ENCODE measurements around the gene TMEM218.

TMEM218 gene
- 23.0 to 23.6 reads per million in 2 donors for total RNA-seq

DNA sequence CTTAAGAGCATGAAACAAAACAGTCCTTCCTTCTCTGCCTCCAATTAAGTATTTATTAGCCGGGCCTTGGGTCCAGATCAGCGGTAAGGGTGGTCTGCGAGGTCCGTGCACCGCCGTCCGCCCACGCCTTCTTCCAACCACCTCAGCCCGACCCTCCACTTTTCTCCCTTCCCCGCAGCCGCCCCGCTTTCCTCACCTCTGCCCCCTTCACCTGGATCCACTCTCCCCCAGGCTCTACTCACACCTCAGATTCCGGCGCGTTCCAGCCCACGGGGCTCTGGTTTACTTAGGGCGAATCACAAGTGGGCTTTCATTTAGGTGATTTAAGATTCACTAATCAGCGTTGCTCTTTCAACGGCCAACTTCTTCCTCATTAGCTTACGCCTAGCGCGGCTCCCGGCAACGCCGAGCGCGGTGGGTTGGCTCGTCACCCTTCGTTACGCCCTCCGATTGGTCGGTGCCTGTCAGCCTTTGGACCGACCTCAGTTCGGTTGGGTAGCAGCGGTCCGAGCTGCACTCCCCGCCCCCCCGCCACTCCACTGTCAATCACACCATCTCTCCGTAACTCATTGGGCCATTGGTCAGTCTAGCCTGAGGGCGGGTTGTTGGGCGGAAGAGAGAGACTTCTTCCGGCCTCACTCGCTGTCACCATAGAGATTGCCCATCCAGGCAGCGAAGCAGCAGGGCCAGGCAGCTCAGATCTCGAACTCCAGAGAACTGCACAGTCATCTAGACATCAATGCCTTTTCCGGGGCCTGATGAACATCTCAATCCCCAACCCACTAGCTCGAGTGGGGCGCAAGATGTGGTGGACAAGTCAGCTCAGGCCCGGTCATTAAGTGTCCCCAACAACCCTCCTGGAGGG is at the start of gene TMEM218:
Gene TMEM218 (minus strand): TSS at position 284 of the 865 bp plus-strand sequence. CDS start 9,385 bp downstream, outside the sequence.
- peak; percentile 88 for DNase-seq

DNA sequence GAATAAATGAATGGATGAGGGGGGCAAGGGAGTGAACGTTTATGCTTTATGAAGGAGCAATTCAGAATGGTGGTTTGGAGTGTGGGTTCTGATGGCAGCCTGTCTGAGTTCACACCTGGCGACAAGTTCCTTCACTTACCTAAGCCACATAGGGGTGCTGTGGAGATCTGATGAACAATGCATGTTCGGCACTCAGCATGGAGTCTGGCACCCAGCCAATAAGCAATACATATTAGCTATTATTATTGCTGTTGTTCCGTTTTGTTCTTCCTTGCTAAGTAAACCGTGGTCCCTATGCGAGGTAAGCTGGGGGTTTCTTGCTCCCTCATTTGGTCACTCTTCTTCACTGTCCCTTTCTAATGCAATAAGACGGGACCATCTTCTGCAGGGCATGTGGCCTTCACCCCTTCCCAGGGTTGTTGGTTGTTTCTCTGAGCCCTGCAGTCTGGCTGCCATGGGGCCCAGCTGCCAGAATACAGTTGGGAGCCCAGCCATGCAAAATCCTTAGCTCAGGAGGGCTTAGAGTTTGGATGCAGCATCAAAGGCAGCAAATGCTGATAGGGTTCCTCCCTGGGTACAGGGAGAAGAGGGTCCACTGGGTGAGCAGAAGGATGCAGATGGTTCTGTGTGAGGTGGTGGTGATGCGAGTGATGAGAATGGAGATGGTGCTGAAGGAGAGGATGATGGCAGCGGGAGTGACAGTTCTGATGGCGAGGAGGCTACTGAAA is 46.7 kb upstream of the TMEM218 start:
- DNase-seq, result no peak

- DNase-seq, result no peak
These were observed 45.8 kb upstream of the TMEM218 start for GRCh38 chr11:125157118-125157733.

DNA sequence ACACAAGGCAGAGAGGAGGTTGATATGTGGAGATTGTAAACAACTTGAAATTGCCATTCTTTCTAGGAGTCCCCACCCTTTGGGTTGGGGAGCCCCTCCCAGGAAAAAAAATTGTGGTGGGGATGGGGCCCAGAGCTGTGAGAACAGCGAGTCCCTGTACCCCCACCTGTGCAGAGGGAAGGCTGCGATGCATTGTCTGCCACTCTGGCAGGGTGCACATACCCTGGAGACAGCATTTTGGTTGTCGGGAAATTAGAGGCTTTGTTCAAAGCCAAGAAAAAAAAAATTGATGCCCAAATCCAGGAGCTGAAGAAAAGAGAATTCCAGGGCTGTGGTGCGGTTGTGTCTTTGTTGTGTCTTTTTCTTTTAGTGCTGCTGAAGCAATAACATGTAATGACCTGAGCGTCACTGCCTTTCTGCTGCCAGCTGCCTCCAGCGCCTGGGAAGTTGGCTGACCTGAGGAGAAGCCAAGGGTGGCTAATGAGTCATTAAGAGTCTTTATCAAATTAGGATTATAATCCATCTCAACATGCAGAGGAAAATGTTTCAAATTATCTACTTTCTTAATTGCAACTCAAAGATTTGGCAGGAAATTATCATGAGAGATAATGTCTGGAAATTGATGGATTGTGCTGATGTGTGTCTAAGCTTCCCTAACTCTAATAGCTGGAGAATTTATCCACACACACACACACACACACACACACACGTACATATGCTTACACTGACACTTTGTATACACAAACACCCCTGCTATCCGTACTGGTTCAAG is 45.1 kb upstream of the TMEM218 start:
- no peak for DNase-seq

DNA sequence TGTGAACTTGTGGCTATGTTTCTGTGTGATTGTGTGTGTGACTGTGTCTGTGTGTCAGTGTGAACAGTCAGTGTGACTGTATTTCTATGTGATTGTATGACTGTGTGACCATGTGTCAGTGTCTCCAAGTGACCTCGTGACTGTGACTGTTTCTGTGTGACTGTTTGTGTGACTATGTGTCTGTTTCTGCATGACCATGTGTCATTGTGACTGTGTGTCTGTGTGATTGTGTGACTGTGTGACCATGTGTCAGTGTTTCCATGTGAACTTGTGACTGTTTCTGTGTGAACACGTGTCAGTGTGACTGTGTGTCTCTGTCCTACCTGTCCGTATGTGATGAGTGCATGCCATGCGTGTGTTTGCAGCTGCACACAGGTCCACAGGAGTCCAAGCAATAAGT is 44.3 kb upstream of the TMEM218 start:
- no peak for DNase-seq

GRCh38 chr11:125155100-125155444 is 43.6 kb upstream of the TMEM218 start:
- no peak for DNase-seq

GRCh38 chr11:125154378-125155099 is 43.1 kb upstream of the TMEM218 start:
- DNase-seq, result no peak

- no peak for DNase-seq
These were observed 42.4 kb upstream of the TMEM218 start for GRCh38 chr11:125153837-125154236.

DNA sequence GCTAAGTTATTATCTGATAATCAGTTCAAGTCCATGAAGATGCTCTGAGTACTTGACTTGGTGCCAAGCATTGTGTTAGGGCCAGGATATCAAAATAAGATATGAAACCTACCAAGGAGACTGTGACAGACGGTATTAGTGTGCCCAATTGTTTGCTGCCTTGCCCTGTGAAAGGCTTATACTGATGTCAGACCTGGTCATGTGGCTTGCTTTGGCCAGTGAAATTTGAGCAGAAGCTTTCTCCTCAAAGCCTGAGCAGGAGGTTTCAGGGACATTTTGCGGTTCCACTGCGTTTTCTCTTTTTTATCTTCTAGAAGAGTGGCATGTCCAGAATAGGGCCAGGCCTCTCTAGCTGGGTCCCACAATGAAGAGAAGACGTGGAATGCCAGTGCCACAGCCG is 37.3 kb upstream of the TMEM218 start:
- DNase-seq, result no peak

DNA sequence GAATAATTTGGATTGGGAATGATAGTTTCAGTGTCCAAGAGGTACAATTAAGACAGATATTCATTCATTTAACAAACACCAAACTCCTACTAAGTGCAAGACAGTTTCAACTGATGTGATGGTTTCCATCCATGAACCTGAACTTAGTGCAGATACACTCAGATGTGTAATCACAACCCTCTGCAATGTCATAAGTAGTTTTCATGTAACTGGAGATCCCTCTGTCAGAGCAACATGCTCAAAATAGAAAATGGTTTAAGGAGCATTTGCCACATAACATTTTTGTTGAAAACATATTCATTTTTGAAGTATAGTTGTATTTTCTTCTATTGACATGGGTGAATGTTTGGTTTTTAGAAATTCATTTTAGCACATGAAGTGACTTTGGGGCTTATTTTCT is 36.6 kb upstream of the TMEM218 start:
- DNase-seq, result no peak

GRCh38 chr11:125147280-125147679 is 35.9 kb upstream of the TMEM218 start:
- DNase-seq, result no peak

- DNase-seq, result no peak
These were observed 34.8 kb upstream of the TMEM218 start for GRCh38 chr11:125146232-125146631.

- no peak for DNase-seq
These were observed 30.5 kb upstream of the TMEM218 start for GRCh38 chr11:125141686-125142535.

- no peak for DNase-seq
These were observed 29.8 kb upstream of the TMEM218 start for GRCh38 chr11:125141178-125141577.

DNA sequence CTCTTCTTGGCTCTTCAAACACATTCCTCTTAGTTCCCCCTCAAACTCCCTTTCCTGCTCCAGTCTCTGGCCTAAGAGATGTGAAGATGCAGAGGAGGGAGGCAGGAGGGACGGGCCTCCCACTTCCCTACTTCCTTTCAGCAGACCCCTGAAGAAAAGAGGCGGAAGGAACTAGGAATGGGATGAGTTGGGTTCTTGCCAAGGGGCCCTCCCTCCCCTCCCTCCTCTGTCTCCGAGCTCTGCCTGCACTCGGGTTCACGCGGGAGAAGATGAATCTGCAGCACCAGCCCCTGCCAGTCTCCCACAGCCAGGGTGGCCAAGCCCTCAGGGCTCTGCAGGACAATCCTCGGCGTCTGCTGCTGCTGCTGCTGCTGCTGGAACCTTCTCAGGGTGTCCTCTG is 28.8 kb upstream of the TMEM218 start:
- no peak for DNase-seq

GRCh38 chr11:125139778-125140177 is 28.4 kb upstream of the TMEM218 start:
- no peak for DNase-seq

- DNase-seq, result no peak
These were observed 27.5 kb upstream of the TMEM218 start for GRCh38 chr11:125138966-125139365.

- DNase-seq, result no peak
These were observed 24.6 kb upstream of the TMEM218 start for GRCh38 chr11:125136001-125136400.

- no peak for DNase-seq
These were observed 21.2 kb upstream of the TMEM218 start for GRCh38 chr11:125132596-125132995.

DNA sequence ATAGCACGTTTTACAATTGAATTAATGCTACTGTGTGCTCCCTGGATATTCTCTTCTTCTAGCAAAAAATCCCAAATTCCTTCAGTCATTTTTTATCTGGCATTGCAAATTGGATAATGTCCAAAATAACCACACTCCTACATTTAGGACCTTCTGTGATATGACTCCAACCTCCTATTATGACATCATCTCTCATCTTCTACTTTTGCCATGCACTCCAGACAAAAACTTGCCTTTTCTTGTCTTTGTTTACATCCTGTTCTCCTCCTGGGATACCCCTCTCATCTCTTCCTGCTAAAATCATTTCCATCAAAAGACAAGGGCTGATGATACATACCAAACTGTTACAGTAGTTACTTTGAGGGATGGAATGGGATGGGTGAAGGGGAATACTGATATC is 20.6 kb upstream of the TMEM218 start:
- no peak for DNase-seq

DNA sequence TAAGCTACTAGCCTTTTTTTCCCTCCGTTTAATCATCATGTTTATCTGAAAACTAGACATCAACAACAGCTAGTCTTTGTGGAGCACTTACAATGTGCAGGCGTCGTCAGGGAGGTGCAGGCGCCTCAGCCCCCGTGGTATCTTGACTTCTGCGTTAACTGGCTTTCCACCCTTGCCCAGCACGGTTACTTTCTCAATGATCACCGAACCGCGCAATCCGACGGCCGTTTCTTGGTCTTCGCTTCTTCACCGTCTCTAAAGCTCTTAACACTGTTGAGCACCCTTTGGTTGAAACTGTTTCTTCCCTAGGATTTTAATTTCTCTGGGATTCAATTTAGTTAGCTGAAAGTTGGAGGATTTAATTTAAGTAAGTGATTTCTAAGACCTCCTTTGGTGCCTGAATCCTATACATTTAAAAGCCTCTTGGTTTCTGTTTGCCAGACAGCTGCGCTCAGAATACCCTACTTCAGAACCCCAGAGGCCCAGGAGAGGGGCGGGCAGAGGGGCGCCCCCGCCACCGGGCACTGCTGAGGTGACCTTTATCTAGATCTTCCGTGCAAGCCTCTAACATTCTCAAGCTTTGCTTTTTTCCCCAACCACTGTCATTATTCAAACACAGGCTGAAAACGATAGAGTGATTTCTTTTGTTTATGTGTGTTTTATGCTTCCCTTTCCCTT is 18.0 kb upstream of the TMEM218 start:
- DNase-seq, result no peak
